HCEC 1CT (cell line): ENCODE results near the gene MEF2B.

ENCODE experiments used
- DNase-seq: peaks from one replicate; pipeline ENCODE4 v3.0.0-alpha.2; 2017

The MEF2B gene

GRCh38 chr19:19096641-19097627 lies 73.1 kb downstream of the MEF2B start:
- no peak for DNase-seq

GRCh38 chr19:19095691-19096090 lies 74.4 kb downstream of the MEF2B start:
- DNase-seq: no peak
